Measurements from ENCODE around the gene ITIH6.

The ITIH6 gene

DNA sequence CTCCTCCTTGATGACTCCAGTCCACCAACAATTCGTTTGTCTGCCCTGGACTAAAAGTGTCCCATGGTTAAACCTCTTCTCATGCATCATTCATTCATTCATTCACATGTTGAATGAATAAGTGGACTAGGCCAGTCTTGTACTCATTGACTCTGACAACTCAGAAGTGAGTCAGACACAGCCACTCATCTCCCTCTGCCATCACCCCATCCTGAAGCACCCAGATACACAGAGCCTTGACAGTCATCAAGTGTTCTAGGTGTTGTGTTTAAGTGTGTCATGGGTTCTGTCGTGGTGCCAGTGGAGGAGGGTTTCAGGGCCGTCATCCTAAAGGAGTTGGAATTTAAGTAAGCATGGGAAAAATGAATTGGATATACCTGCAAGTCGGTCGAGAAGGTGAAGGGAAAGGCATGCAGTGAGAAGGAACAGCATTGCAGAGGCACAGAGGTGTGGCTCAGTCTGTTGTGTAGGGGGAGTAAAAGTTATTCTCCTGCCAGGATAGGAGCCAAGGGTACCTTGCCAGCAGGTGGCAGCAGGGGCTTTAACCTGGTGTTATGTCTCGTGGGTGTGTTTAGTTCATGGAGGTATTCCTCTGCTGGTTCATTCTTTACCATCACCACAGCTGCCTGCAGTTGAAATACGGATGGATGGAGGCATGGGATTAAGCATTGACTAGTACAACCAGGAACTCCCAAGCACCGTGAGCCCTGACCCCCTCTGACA is 27.8 kb upstream of the ITIH6 start:
- TF ChIP-seq ARNT (IDR thresholded peaks at IDR 0.05), result no peak
- TF ChIP-seq, protein P1, sequence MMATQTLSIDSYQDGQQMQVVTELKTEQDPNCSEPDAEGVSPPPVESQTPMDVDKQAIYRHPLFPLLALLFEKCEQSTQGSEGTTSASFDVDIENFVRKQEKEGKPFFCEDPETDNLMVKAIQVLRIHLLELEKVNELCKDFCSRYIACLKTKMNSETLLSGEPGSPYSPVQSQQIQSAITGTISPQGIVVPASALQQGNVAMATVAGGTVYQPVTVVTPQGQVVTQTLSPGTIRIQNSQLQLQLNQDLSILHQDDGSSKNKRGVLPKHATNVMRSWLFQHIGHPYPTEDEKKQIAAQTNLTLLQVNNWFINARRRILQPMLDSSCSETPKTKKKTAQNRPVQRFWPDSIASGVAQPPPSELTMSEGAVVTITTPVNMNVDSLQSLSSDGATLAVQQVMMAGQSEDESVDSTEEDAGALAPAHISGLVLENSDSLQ (IDR thresholded peaks at IDR 0.05), result no peak
- no peak for TF ChIP-seq NFRKB (IDR thresholded peaks at IDR 0.05)
- no peak for TF ChIP-seq SP1 (IDR thresholded peaks at IDR 0.05)
- TF ChIP-seq ELF4 (IDR thresholded peaks at IDR 0.05), result no peak
- no peak for TF ChIP-seq HDGF (IDR thresholded peaks at IDR 0.05; ENCODE audit: borderline replicate concordance)
- no peak for TF ChIP-seq CTBP1 (IDR thresholded peaks at IDR 0.05; ENCODE audit: borderline replicate concordance)
- TF ChIP-seq LEF1 (IDR thresholded peaks at IDR 0.05; ENCODE audit: borderline replicate concordance), result no peak
- TF ChIP-seq L3MBTL2 (conservative IDR thresholded peaks at IDR 0.05), result no peak
- no peak for TF ChIP-seq BHLHE40 (IDR thresholded peaks at IDR 0.05; ENCODE audit: borderline replicate concordance)
- TF ChIP-seq SUZ12 (IDR thresholded peaks at IDR 0.05), result no peak
- TF ChIP-seq ZNF384 (IDR thresholded peaks at IDR 0.05), result no peak
- TF ChIP-seq TARDBP (IDR thresholded peaks at IDR 0.05), result no peak
- TF ChIP-seq FOXM1 (IDR thresholded peaks at IDR 0.05; ENCODE audit: borderline replicate concordance), result no peak
- TF ChIP-seq FOXA1 (IDR thresholded peaks at IDR 0.05), result no peak
- TF ChIP-seq FOXK2 (IDR thresholded peaks at IDR 0.05), result no peak
- POLR2A ChIA-PET, result no interaction called here
- CTCF ChIA-PET, result no interaction called here
- no peak for DNase-seq (ENCODE audit: extremely low spot score)

DNA sequence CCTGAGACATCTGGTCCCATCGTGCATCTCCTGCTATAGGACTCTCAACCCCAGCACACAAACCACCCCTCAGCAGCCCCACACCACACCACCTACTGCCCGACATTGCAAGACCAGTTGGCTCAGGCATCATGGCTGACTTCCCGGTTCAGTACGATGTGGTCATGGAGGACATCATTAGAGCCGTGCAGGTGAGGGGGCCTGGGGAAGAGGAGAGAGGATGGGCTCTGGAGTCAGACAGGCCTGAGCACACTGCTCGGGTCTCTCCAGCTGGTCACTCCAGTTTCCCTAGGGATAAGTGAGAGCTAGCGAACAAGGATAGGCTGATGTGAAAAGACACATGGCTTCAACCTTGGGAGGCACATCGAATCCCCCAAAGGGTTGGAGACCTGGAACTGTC is 26.7 kb upstream of the ITIH6 start:
- CTCF ChIA-PET, result no interaction called here
- DNase-seq (ENCODE audit: extremely low spot score), result no peak
- TF ChIP-seq NFRKB (IDR thresholded peaks at IDR 0.05) (no peak), HDGF (IDR thresholded peaks at IDR 0.05; ENCODE audit: borderline replicate concordance) (no peak), L3MBTL2 (conservative IDR thresholded peaks at IDR 0.05) (no peak), FOXM1 (IDR thresholded peaks at IDR 0.05; ENCODE audit: borderline replicate concordance) (no peak), LEF1 (IDR thresholded peaks at IDR 0.05; ENCODE audit: borderline replicate concordance) (no peak)
- POLR2A ChIA-PET, result no interaction called here

DNA sequence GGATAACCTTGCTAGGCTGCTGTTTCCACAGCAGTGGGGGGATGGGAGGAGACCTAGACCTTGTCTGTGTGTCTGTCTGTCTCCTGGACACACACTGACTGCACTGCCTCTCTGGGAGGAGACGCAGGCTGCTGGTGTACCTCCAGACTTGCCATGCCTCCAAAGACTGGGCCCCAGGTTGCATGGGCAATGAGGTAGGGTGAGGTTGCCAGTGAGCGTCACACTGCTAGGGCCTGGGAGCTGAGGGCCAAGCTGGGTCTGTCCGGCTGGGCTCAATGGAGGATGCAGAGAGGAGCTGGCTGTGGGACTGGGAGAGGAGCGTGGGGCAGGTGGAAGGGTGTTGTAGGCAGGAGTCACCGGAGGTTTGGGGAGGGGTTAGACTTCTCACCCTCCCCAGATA is 26.1 kb upstream of the ITIH6 start:
- TF ChIP-seq HDGF (IDR thresholded peaks at IDR 0.05; ENCODE audit: borderline replicate concordance), result no peak
- TF ChIP-seq NFRKB (IDR thresholded peaks at IDR 0.05), result no peak
- no peak for TF ChIP-seq TARDBP (IDR thresholded peaks at IDR 0.05)
- TF ChIP-seq L3MBTL2 (conservative IDR thresholded peaks at IDR 0.05), result no peak
- no peak for TF ChIP-seq BHLHE40 (IDR thresholded peaks at IDR 0.05; ENCODE audit: borderline replicate concordance)
- no peak for TF ChIP-seq ARNT (IDR thresholded peaks at IDR 0.05)
- TF ChIP-seq FOXM1 (IDR thresholded peaks at IDR 0.05; ENCODE audit: borderline replicate concordance), result no peak
- TF ChIP-seq SP1 (IDR thresholded peaks at IDR 0.05), result no peak
- no peak for TF ChIP-seq LEF1 (IDR thresholded peaks at IDR 0.05; ENCODE audit: borderline replicate concordance)
- TF ChIP-seq, protein P1 (IDR thresholded peaks at IDR 0.05), result no peak
- ChIA-PET CTCF (no interaction called here), POLR2A (no interaction called here)
- DNase-seq (ENCODE audit: extremely low spot score), result no peak

DNA sequence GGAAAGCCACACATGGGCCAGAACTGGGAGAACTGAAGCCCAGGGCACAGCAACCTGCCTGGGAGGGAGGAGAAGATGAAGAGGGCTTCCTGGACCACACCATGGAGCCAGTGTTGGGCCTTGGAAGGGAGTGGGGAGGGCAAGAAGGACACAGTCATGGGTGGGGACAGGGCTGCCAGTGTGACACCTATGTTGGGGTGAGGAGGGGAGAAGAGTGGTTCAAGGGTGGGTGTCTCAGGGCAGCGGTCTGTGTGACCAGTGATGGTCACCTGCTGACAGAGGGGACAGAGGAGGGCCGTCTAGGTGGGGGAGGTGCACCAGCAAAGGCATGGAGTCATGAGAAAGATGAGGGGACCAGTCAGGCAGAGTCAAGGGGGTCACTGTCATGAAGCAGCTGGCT is 23.3 kb upstream of the ITIH6 start:
- TF ChIP-seq TARDBP (IDR thresholded peaks at IDR 0.05), result no peak
- TF ChIP-seq HDGF (IDR thresholded peaks at IDR 0.05; ENCODE audit: borderline replicate concordance), result no peak
- TF ChIP-seq CTBP1 (IDR thresholded peaks at IDR 0.05; ENCODE audit: borderline replicate concordance), result no peak
- no peak for TF ChIP-seq L3MBTL2 (conservative IDR thresholded peaks at IDR 0.05)
- TF ChIP-seq SUZ12 (IDR thresholded peaks at IDR 0.05), result no peak
- TF ChIP-seq FOXM1 (IDR thresholded peaks at IDR 0.05; ENCODE audit: borderline replicate concordance), result no peak
- TF ChIP-seq LEF1 (IDR thresholded peaks at IDR 0.05; ENCODE audit: borderline replicate concordance), result no peak
- no peak for TF ChIP-seq NFRKB (IDR thresholded peaks at IDR 0.05)
- TF ChIP-seq ELF4 (IDR thresholded peaks at IDR 0.05), result no peak
- TF ChIP-seq, protein P1 (IDR thresholded peaks at IDR 0.05), result no peak
- TF ChIP-seq FOXK2 (IDR thresholded peaks at IDR 0.05), result no peak
- TF ChIP-seq BHLHE40 (IDR thresholded peaks at IDR 0.05; ENCODE audit: borderline replicate concordance), result no peak
- TF ChIP-seq FOXA1 (IDR thresholded peaks at IDR 0.05), result no peak
- no peak for TF ChIP-seq ZNF384 (IDR thresholded peaks at IDR 0.05)
- TF ChIP-seq ARNT (IDR thresholded peaks at IDR 0.05), result no peak
- TF ChIP-seq SP1 (IDR thresholded peaks at IDR 0.05), result no peak
- ChIA-PET CTCF (no interaction called here), POLR2A (no interaction called here)
- DNase-seq (ENCODE audit: extremely low spot score), result no peak

DNA sequence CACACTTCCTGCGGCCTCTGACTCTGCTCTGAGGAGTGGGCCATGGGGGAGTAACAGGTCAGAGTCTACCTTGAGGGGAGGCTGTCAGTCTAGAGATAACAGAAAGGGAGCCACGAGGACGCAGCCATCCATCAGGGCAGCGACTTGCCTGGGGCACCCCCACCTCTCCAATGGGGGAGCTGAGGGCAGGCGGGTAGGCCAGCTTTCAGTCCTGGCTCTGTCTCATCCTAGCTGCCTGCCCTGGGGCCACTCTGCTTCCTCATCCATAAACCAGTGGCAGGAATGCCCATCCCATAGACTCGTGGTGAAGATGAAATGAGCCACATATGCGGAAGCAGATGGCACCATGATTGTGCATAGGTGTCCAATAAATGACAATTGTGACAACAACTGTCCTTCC is 22.7 kb upstream of the ITIH6 start:
- CTCF ChIA-PET, result no interaction called here
- DNase-seq (ENCODE audit: extremely low spot score), result no peak
- POLR2A ChIA-PET, result no interaction called here
- TF ChIP-seq L3MBTL2 (conservative IDR thresholded peaks at IDR 0.05), result no peak
- TF ChIP-seq SUZ12 (IDR thresholded peaks at IDR 0.05), result no peak
- TF ChIP-seq LEF1 (IDR thresholded peaks at IDR 0.05; ENCODE audit: borderline replicate concordance), result no peak
- TF ChIP-seq TARDBP (IDR thresholded peaks at IDR 0.05), result no peak
- TF ChIP-seq ELF4 (IDR thresholded peaks at IDR 0.05), result no peak

DNA sequence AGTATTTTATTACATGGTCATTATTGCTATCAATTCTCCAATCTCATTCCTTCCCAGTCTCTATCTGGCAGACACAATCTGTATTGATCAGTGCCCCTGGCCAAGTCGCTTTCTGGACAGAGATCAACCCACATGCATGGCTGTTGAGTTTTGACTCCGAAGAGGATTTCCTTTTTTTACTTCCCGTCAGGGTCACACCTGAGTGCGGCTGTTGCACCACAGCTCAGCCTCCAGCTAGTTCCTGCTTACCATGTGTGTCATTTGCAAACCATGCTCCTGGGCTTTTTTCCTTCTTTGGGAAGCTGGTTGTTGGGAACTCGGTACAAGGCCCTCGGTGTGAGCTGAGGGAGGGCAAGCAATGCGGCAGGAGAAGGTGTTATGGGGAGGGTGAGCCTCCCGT is 21.1 kb upstream of the ITIH6 start:
- TF ChIP-seq ARNT (IDR thresholded peaks at IDR 0.05), result no peak
- TF ChIP-seq SP1 (IDR thresholded peaks at IDR 0.05), result no peak
- no peak for TF ChIP-seq CTBP1 (IDR thresholded peaks at IDR 0.05; ENCODE audit: borderline replicate concordance)
- no peak for TF ChIP-seq ELF4 (IDR thresholded peaks at IDR 0.05)
- no peak for TF ChIP-seq LEF1 (IDR thresholded peaks at IDR 0.05; ENCODE audit: borderline replicate concordance)
- TF ChIP-seq FOXA1 (IDR thresholded peaks at IDR 0.05), result no peak
- TF ChIP-seq TARDBP (IDR thresholded peaks at IDR 0.05), result no peak
- TF ChIP-seq FOXK2 (IDR thresholded peaks at IDR 0.05), result no peak
- no peak for DNase-seq (ENCODE audit: extremely low spot score)
- POLR2A ChIA-PET, result no interaction called here
- CTCF ChIA-PET, result no interaction called here
